Fibroblast of lung (primary cell): ENCODE measurements around the gene EFCAB10. TPM values are rescaled to one million over a fixed set of nuclear protein-coding genes. Genes with fewer than 3 reads are reported as not detected.

ENCODE experiments used
- DNase-seq, 2 donors: peaks; one replicate each; pipeline versions ENCODE4 v3.0.0 to v3.0.0-alpha.2; 2010; ENCODE audit warnings: low read depth in 2 of 2
- H2AFZ ChIP-seq: 2 replicates; pipeline ENCODE4 v1.5.1; 2012; ENCODE audit warnings: low read length, control low read depth, inconsistent platforms
- H3K27ac ChIP-seq: 2 replicates; pipeline ENCODE4 v1.5.1; 2011; ENCODE audit warnings: low read length, control low read depth; ENCODE audit not compliant: insufficient read depth
- H3K27me3 ChIP-seq: 2 replicates; pipeline ENCODE4 v1.5.1; 2011; ENCODE audit warnings: mild to moderate bottlenecking, low read length; ENCODE audit not compliant: control insufficient read depth, insufficient read depth
- H3K36me3 ChIP-seq: 2 replicates; pipeline ENCODE4 v1.5.1; 2011; ENCODE audit warnings: low read length; ENCODE audit not compliant: control insufficient read depth, insufficient read depth
- H3K4me1 ChIP-seq: 2 replicates; pipeline ENCODE4 v1.5.1; 2011; ENCODE audit warnings: low read length; ENCODE audit not compliant: control insufficient read depth, insufficient read depth; ENCODE audit errors: extremely low read depth
- H3K4me2 ChIP-seq: 2 replicates; pipeline ENCODE4 v1.5.1; 2011; ENCODE audit warnings: low read length, control low read depth; ENCODE audit not compliant: insufficient read depth; ENCODE audit errors: extremely low read depth
- H3K4me3 ChIP-seq, 4 experiments: fragments of 200-600 bp in 1 of 4; sonication (generic) in 1 of 4; replicated peaks in 1 of 4; 2 replicates each; pipeline ENCODE4 v1.5.1; 2011 to 2016; ENCODE audit warnings: low read length in 4 of 4, low read depth in 3 of 4, mild to moderate bottlenecking in 3 of 4, control low read depth in 2 of 4, inconsistent platforms in 1 of 4, mixed read lengths in 1 of 4; ENCODE audit not compliant: insufficient read depth in 1 of 4; ENCODE audit errors: control extremely low read depth in 1 of 4
- H3K79me2 ChIP-seq: 2 replicates; pipeline ENCODE4 v1.5.1; 2012; ENCODE audit warnings: mild to moderate bottlenecking, low read length, inconsistent platforms; ENCODE audit not compliant: control insufficient read depth, insufficient read depth
- H3K9ac ChIP-seq: 2 replicates; pipeline ENCODE4 v1.5.1; 2011; ENCODE audit warnings: mild to moderate bottlenecking, low read length, control low read depth; ENCODE audit not compliant: insufficient read depth
- H3K9me3 ChIP-seq: 2 replicates; pipeline ENCODE4 v1.5.1; 2012; ENCODE audit warnings: low read depth, low read length; ENCODE audit not compliant: control insufficient read depth, insufficient read depth
- H4K20me1 ChIP-seq: 2 replicates; pipeline ENCODE4 v1.5.1; 2011; ENCODE audit warnings: low read length; ENCODE audit not compliant: control insufficient read depth, insufficient read depth; ENCODE audit errors: extremely low read depth
- EZH2 ChIP-seq: IDR thresholded peaks from 2 replicates; pipeline ENCODE4 v1.5.1; 2012; ENCODE audit warnings: low read length, control low read depth, mild to moderate bottlenecking; ENCODE audit errors: missing control alignments
- polyA plus RNA-seq, 2 donors: library from polyadenylated mRNA; depleted of rRNA in 1 of 2; stranded (reverse) in 1 of 2; unstranded in 1 of 2; fragments of >200 nt; gene quantifications; 2 replicates each; pipeline ENCODE4 v1.2.1, GENCODE V29; 2011 to 2012; ENCODE audit warnings: missing spikeins in 1 of 2
- total RNA-seq: library from RNA; depleted of rRNA; stranded (reverse); fragments of >200 nt; gene quantifications from 2 replicates; pipeline ENCODE4 v1.2.1, GENCODE V29; 2014
- TF ChIP-seq, protein P1 (sequence below), 2 donors: IDR thresholded peaks in 1 of 2; conservative IDR thresholded peaks in 1 of 2; 1 replicate in 1 of 2; 2 replicates in 1 of 2; pipeline ENCODE4 v1.5.1; 2011 to 2012; ENCODE audit warnings: low read length in 2 of 2, control low read depth in 1 of 2, inconsistent platforms in 1 of 2, low read depth in 1 of 2, mild to moderate bottlenecking in 1 of 2

Gene EFCAB10
- total and polyA plus RNA-seq, 2 donors (not counting 1 experiment from before 2014, with no cell fraction given): not detected

DNA sequence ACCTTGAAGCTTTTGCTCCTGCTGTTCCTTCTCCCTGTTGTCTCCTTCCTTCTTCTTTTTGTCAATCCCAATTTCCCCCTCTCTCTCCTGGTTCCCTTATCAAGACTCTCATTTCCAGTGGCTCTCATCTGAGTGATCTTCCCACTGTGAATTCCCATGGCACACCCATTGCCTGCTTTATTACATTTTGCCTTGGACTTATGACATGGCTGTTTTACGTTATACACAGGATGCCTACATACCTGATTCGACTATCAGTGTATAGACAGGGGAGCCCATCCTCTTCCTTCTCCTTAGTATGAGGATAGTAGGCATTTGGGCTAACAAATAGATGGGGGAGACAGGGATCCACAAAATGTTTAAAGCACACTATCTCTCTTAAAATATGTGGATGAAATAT lies 39.9 kb upstream of the EFCAB10 start:
- no peaks in the 10 kb centered on the region for H3K79me2 ChIP-seq
- H3K9me3 ChIP-seq: no peaks in the 10 kb centered on the region
- H3K4me2 ChIP-seq: no peak overlapping the region
- no peak overlapping the region for H3K4me3 ChIP-seq
- H3K27ac ChIP-seq: no peak overlapping the region
- no peaks in the 10 kb centered on the region for H3K4me1 ChIP-seq
- no peak overlapping the region for H2AFZ ChIP-seq
- H4K20me1 ChIP-seq: no peaks in the 10 kb centered on the region
- TF ChIP-seq, protein P1, sequence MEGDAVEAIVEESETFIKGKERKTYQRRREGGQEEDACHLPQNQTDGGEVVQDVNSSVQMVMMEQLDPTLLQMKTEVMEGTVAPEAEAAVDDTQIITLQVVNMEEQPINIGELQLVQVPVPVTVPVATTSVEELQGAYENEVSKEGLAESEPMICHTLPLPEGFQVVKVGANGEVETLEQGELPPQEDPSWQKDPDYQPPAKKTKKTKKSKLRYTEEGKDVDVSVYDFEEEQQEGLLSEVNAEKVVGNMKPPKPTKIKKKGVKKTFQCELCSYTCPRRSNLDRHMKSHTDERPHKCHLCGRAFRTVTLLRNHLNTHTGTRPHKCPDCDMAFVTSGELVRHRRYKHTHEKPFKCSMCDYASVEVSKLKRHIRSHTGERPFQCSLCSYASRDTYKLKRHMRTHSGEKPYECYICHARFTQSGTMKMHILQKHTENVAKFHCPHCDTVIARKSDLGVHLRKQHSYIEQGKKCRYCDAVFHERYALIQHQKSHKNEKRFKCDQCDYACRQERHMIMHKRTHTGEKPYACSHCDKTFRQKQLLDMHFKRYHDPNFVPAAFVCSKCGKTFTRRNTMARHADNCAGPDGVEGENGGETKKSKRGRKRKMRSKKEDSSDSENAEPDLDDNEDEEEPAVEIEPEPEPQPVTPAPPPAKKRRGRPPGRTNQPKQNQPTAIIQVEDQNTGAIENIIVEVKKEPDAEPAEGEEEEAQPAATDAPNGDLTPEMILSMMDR (conservative IDR thresholded peaks at IDR 0.05 in 1 of 2, IDR thresholded peaks at IDR 0.05 in 1 of 2; ENCODE audit: low read depth in 1 of 2, low read length in 2 of 2): no peak
- no peak for TF ChIP-seq EZH2
- H3K9ac ChIP-seq: no peak overlapping the region
- no peaks in the 10 kb centered on the region for H3K36me3 ChIP-seq
- no peak for DNase-seq
- H3K27me3 ChIP-seq: no peaks in the 10 kb centered on the region

DNA sequence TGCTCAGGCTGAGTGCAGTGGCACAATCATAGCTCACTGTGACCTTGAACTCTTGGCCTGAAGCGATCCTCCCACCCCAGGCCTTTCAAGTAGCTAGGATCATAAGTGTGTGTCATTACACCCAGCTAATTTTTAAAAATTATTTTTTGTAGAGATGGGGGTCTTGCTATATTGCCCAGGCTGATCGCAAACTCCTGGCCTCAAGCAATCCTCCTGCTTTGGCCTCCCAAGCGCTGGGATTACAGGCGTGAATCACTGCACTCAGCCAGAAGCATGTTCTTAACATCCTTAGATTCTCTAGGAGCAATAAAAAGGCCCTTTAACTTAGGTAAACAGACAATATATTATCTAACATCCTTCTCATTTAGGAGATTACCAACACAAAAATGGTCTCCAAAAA lies 38.3 kb upstream of the EFCAB10 start:
- H3K27ac ChIP-seq: no peak overlapping the region

DNA sequence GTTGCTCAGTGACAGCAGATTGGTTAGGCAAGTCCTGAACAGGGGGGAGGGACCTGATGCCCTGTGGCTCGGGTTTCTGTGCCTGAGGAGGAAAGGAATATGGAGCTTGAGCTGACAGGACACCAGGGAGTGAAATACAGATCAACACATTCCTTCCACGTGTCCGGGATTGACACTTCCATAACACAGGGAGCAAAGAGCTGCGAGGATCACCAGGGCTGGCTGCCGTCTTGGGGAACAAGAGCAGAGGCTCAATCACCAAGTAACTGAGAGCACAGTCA lies 36.7 kb upstream of the EFCAB10 start:
- DNase-seq: no peak
- Histone ChIP-seq H3K36me3 (no peaks in the 10 kb centered on the region), H3K27me3 (no peaks in the 10 kb centered on the region), H3K4me3 (no peak overlapping the region), H3K79me2 (no peaks in the 10 kb centered on the region), H4K20me1 (no peaks in the 10 kb centered on the region), H3K9me3 (no peaks in the 10 kb centered on the region), H3K27ac (no peak overlapping the region), H3K4me2 (no peak overlapping the region), H2AFZ (no peak overlapping the region), H3K9ac (no peak overlapping the region), H3K4me1 (no peaks in the 10 kb centered on the region)
- TF ChIP-seq EZH2: no peak
- TF ChIP-seq, protein P1 (conservative IDR thresholded peaks at IDR 0.05 in 1 of 2, IDR thresholded peaks at IDR 0.05 in 1 of 2; ENCODE audit: low read depth in 1 of 2, low read length in 2 of 2): no peak

More for the DNA sequence above, 38.3 kb upstream of the EFCAB10 start:
- Histone ChIP-seq H3K9ac (no peak overlapping the region), H3K4me3 (no peak overlapping the region), H3K9me3 (no peaks in the 10 kb centered on the region), H4K20me1 (no peaks in the 10 kb centered on the region), H3K36me3 (no peaks in the 10 kb centered on the region), H3K4me1 (no peaks in the 10 kb centered on the region), H3K27me3 (no peaks in the 10 kb centered on the region), H3K79me2 (no peaks in the 10 kb centered on the region), H2AFZ (no peak overlapping the region), H3K4me2 (no peak overlapping the region)
- no peak for DNase-seq
- TF ChIP-seq EZH2: no peak
- TF ChIP-seq, protein P1 (conservative IDR thresholded peaks at IDR 0.05 in 1 of 2, IDR thresholded peaks at IDR 0.05 in 1 of 2; ENCODE audit: low read depth in 1 of 2, low read length in 2 of 2): no peak
